ENCODE measurements around the gene NCKAP5.
"Not testable (repeated sequence)": the region's sequence is repeated elsewhere in the genome, so short reads cannot be mapped to it uniquely, and the experiment has no call there.

The NCKAP5 gene

GRCh38 chr2:133522204-133522603 is 46.1 kb downstream of the NCKAP5 start:
- ATAC-seq (no peak), DNase-seq (no peak)

GRCh38 chr2:133521146-133521745 is 47.0 kb downstream of the NCKAP5 start:
- no peak for DNase-seq
- no peak for ATAC-seq

- DNase-seq: not testable (repeated sequence)
Observed at GRCh38 chr2:133519677-133520076, 48.6 kb downstream of the NCKAP5 start.

GRCh38 chr2:133518700-133519344 is 49.4 kb downstream of the NCKAP5 start:
- DNase-seq: no peak
- ATAC-seq: no peak

More at GRCh38 chr2:133519677-133520076, 48.6 kb downstream of the NCKAP5 start:
- ATAC-seq: not testable (repeated sequence)

- ATAC-seq (no peak), DNase-seq (no peak)
Observed at GRCh38 chr2:133517876-133518275, 50.4 kb downstream of the NCKAP5 start.

GRCh38 chr2:133516405-133517026 is 51.7 kb downstream of the NCKAP5 start:
- ATAC-seq (no peak), DNase-seq (no peak)

- DNase-seq: no peak
- no peak for ATAC-seq
Observed at GRCh38 chr2:133515271-133515670, 53.0 kb downstream of the NCKAP5 start.

- no peak for DNase-seq
- no peak for ATAC-seq
Observed at GRCh38 chr2:133513893-133514292, 54.4 kb downstream of the NCKAP5 start.

GRCh38 chr2:133512121-133512520 is 56.1 kb downstream of the NCKAP5 start:
- DNase-seq: no peak
- ATAC-seq: no peak

GRCh38 chr2:133511679-133512078 is 56.6 kb downstream of the NCKAP5 start:
- no peak for DNase-seq
- no peak for ATAC-seq

GRCh38 chr2:133509777-133510176 is 58.5 kb downstream of the NCKAP5 start:
- DNase-seq (no peak), ATAC-seq (no peak)

- DNase-seq (no peak), ATAC-seq (no peak)
Observed at GRCh38 chr2:133508546-133509165, 59.6 kb downstream of the NCKAP5 start.

GRCh38 chr2:133506996-133507395 is 61.3 kb downstream of the NCKAP5 start:
- DNase-seq: no peak
- ATAC-seq: no peak

GRCh38 chr2:133504566-133505505 is 63.4 kb downstream of the NCKAP5 start:
- ATAC-seq: no peak
- no peak for DNase-seq

GRCh38 chr2:133503927-133504326 is 64.3 kb downstream of the NCKAP5 start:
- ATAC-seq: no peak
- no peak for DNase-seq

GRCh38 chr2:133503323-133503722 is 64.9 kb downstream of the NCKAP5 start:
- ATAC-seq: no peak
- no peak for DNase-seq

GRCh38 chr2:133502678-133503077 is 65.6 kb downstream of the NCKAP5 start:
- no peak for DNase-seq
- ATAC-seq: no peak

- ATAC-seq: no peak
- no peak for DNase-seq
Observed at GRCh38 chr2:133500917-133501316, 67.3 kb downstream of the NCKAP5 start.

- DNase-seq (no peak), ATAC-seq (no peak)
Observed at GRCh38 chr2:133498662-133499585, 69.3 kb downstream of the NCKAP5 start.

GRCh38 chr2:133497951-133498565 is 70.2 kb downstream of the NCKAP5 start:
- no peak for DNase-seq
- no peak for ATAC-seq

All from stimulated activated naive CD8-positive, alpha-beta T cell treated with anti-CD3 and anti-CD28 coated beads, Interleukin-15, Interleukin-2, amounts not matched to agents 100 U/mL and 50 U/mL, for 24 hours (primary cell).